GM20000 (cell line): ENCODE data around the gene CTNNBL1.
"Not testable (repeated sequence)": the region's sequence is repeated elsewhere in the genome, so short reads cannot be mapped to it uniquely, and the experiment has no call there.

Source experiments
- DNase-seq: peaks from one replicate; pipeline ENCODE4 v3.0.0; 2012; ENCODE audit warnings: low spot score
- TF ChIP-seq, protein P1 (sequence below): IDR thresholded peaks from 2 replicates; pipeline ENCODE4 v1.5.1; 2012; ENCODE audit warnings: mild to moderate bottlenecking, control low read depth; ENCODE audit errors: extremely low read depth, missing control alignments

Gene CTNNBL1

DNA sequence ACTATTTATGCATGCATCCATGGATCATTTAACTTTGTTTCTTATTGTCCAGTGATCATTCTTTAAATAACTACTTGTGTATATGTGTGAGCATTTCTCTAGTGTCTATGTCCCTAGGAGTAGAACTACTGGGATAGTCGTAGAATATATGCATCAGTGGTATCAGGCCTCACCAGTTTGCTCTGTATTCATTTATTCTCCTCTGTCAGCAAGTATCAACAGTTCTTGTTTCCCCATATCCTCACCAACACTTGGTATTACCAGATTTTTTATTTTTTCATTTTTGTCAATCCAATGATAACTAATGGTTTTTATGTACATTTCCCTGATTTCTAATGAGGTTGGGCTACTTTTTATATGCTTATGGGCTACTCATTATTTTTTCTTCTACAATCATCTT lies 27.9 kb downstream of the CTNNBL1 start:
- TF ChIP-seq, protein P1, sequence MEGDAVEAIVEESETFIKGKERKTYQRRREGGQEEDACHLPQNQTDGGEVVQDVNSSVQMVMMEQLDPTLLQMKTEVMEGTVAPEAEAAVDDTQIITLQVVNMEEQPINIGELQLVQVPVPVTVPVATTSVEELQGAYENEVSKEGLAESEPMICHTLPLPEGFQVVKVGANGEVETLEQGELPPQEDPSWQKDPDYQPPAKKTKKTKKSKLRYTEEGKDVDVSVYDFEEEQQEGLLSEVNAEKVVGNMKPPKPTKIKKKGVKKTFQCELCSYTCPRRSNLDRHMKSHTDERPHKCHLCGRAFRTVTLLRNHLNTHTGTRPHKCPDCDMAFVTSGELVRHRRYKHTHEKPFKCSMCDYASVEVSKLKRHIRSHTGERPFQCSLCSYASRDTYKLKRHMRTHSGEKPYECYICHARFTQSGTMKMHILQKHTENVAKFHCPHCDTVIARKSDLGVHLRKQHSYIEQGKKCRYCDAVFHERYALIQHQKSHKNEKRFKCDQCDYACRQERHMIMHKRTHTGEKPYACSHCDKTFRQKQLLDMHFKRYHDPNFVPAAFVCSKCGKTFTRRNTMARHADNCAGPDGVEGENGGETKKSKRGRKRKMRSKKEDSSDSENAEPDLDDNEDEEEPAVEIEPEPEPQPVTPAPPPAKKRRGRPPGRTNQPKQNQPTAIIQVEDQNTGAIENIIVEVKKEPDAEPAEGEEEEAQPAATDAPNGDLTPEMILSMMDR, result no peak
- DNase-seq, result no peak

DNA sequence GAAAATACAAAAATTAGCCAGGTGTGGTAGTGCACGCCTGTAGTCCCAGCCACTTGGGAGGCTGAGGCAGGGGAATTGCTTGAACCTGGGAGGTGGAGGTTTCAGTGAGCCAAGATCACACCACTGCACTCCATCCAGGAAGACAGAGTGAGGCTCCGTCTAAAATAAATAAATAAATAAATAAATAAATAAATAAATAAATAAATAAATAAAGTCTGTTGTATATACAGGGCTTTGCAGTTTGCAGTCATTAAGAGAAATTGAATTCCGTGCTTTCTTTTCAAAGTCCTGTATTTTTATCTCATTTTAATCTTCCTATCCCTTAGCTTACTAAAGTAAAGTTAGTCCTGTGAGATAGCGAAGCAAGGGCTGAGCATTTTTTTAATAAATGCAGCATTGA lies 28.5 kb downstream of the CTNNBL1 start:
- not testable (repeated sequence) for DNase-seq

DNA sequence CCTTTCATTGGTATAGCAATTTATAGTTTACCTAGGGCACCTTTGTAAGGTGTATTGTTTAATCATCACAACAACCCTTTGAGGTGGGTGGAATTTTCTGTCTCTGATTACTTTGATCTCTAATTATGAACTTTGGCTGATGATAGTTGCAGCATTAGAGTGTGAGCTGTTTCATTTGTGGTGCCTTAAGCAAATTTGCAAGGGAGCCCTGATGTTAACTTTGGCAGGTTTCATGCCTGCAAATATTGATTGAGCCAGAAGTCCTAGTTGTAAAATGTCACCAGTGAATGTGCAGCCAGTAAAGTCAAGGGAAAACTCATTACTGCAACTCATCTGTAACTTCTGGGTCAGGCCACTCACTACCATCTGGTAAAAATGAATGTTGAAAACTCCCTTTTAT lies 29.8 kb downstream of the CTNNBL1 start:
- TF ChIP-seq, protein P1, result no peak
- DNase-seq, result no peak

DNA sequence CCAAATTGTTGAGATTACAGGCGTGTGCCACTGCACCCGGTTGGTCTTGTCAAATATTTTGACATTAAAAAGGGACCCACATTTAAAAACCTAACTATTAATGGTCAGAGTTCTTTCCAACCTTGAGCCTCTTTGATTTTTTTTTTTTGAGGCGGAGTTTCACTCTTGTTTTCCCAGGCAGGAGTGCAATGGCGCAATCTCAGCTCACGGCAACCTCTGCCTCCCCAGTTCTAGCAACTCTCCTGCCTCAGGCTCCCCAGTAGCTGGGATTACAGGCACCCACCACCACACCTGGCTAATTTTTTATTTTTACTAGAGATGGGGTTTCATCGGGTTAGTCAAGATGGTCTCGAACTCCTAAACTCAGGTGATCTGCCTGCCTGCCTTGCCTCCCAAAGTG lies 31.3 kb downstream of the CTNNBL1 start:
- no peak for DNase-seq
- TF ChIP-seq, protein P1, result no peak

DNA sequence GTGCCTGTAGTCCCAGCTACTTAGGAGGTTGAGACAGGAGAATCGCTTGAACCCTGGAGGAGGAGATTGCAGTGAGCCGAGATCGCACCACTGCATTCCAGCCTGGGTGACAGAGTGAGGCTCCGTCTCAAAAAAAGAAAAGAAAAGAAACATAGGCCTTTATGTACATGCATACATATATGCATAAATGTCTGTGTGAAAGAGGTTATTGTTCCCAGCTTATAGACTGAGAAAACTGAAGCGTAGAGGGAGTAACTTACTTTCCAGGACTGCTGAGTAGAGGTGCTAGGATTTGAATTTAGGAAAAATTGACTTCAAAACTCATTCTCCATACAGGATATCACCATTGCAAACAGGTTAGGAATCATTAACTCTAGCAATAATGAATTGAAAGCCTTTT lies 32.0 kb downstream of the CTNNBL1 start:
- TF ChIP-seq, protein P1, result no peak
- DNase-seq, result no peak

DNA sequence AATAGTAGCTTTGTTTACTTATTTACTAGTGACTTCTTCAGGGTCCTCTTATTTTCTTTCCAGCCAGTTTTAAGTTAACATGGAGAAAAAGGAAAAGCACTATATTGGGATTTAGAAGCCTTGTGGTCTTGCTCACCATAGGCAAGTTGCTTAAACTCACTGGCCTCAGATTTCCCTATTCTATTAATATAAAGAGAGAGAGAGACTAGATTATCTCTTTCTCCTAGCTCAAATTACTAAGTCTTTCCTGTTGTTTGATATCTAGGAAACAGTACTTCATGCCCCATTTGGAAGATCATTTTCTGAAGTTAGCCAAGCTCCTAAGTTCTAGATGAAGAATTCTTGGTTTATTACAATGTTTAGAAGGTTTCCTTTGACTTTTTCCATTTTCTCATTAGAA lies 32.5 kb downstream of the CTNNBL1 start:
- no peak for DNase-seq
- TF ChIP-seq, protein P1, result no peak

DNA sequence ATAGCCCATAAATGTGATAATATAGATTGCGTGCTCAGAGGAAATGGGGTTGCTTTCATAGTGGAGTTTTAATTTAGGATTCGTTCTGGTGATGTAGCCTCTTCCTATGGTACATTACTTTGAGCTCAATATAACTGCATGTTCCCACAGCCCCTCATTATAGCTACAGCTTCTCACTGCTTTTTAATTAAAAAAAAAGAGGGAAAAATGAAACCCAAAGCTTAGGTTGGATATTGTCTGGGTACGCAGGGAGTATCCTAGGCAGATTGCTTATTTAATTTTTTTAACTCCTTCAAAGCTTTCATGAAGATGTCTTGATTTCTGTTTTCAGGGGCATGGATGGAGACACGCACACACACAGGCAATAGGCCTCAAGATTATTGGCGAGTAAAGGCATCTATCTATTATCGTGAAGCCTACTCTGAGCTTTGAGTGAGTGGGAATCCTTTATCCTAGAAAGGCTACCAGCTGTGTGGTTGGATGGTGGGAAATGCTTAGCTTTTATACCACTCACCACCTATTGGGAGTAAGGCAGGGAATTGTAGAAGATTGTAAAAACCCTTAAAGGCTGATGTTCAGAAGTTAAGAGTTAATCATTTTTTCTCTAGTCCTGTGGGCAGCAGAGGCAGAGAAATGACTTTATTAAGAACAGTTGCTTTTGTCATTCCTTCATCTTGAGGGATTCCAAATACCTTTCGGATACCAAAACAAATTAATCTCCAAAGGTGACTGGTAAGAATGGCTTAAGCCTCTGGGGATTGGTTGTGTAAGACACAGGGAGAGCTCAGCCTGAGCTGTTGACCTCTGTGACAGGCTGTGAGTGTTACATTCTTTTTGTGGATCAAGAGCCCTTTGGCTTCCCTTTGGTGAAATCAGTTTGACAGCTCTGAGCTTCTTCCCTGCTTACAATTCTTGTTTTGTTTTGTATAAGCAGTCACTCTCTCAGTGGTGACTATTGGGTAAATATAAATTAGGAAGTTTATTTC lies 33.4 kb downstream of the CTNNBL1 start:
- DNase-seq, result no peak
- TF ChIP-seq, protein P1, result no peak

DNA sequence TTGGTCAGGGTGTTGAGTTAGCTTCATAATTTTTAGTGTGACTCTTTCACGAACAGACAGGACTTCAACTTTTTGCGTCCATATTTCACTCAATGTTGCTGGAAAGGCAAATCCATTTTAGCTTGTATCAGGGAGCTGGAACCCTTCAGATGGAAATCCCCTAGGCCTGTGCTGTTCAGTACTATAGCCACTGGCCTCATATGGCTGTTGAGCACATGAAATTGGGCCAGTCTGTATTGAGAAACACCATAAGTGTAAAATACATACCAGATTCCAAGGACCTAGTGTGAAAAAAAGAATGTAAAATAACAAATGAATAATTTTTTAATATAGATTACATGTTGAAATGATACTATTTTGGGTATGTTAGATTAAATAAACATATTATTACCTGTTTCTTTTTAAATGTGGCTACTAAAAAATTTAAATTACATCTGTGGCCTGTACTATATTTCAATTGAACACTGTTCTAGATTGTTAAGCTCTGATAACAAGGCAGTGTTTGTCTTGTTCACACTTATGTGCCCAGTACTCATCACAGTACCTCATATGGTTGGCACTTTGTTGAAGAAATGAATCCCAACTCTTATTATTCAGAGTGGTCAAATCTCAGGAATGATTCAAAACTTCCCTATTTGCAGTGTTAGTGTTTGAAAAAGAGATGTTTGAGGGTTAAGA lies 34.3 kb downstream of the CTNNBL1 start:
- peak; percentile 19 for DNase-seq
- TF ChIP-seq, protein P1, result no peak
